ENCODE data around the gene DVL1. TPM values are rescaled to one million over a fixed set of nuclear protein-coding genes. Genes with fewer than 3 reads are reported as not detected.

Gene DVL1
- polyA plus RNA-seq, 3 donors, result 0.41 to 29.8 (median 0.55) TPM

GRCh38 chr1:1332031-1332755 is 17.0 kb downstream of the DVL1 start:
- H3K9ac ChIP-seq (ENCODE audit: insufficient read depth, low read length, poor library complexity, severe bottlenecking), result no peak overlapping the region
- H3K79me2 ChIP-seq (ENCODE audit: insufficient read depth, low read length), result no peaks in the 10 kb centered on the region
- Mint-ChIP-seq H3K36me3 (peaks cover 4 to 10% of the 10 kb centered on the region in 2 donors), H3K27me3 (ENCODE audit: low read depth in 3 of 3) (no peaks in the 10 kb centered on the region), H3K9me3 (peaks cover 0 to 3% (median 0%) of the 10 kb centered on the region in 7 donors), H3K4me1 (no peaks in the 10 kb centered on the region), H3K4me3 (no peak overlapping the region), H3K27ac (no peak overlapping the region)
- H3K4me1 ChIP-seq (ENCODE audit: control insufficient read depth in 1 of 2, insufficient read depth in 2 of 2, low read length in 2 of 2), result no peaks in the 10 kb centered on the region
- intact Hi-C loops (cut with micrococcal nuclease), result no loop called here
- no peak for DNase-seq
- no peak overlapping the region for H3K4me2 ChIP-seq (replicated peaks; ENCODE audit: extremely low read depth, low read length, poor library complexity, severe bottlenecking)
- TF ChIP-seq CTCF (IDR thresholded peaks at IDR 0.05), result no peak
- no peaks in the 10 kb centered on the region for H3K9me3 ChIP-seq (replicated peaks in 1 of 2; ENCODE audit: control insufficient read depth in 1 of 2, insufficient read depth in 1 of 2, low read length in 2 of 2)
- no peak overlapping the region for H2AFZ ChIP-seq (ENCODE audit: insufficient read depth, low read depth, low read length, poor library complexity, severe bottlenecking)
- no peak overlapping the region for H3K27ac ChIP-seq (ENCODE audit: low read depth in 1 of 2, low read length in 2 of 2)
- no peaks in the 10 kb centered on the region for H3K27me3 ChIP-seq (ENCODE audit: control insufficient read depth in 2 of 2, insufficient read depth in 2 of 2, low read length in 2 of 2)
- WGBS (ENCODE audit: insufficient coverage), result 94% methylated on average over 57 of the region's 57 CpGs
- H3K36me3 ChIP-seq (replicated peaks in 1 of 2; ENCODE audit: control insufficient read depth in 1 of 2, insufficient read depth in 2 of 2, low read length in 2 of 2), result peaks cover 6 to 14% of the 10 kb centered on the region in 2 donors
- H4K20me1 ChIP-seq (ENCODE audit: insufficient read depth, low read length), result no peaks in the 10 kb centered on the region
- H3K4me3 ChIP-seq (replicated peaks in 1 of 3; ENCODE audit: low read depth in 2 of 3, low read length in 3 of 3), result no peak overlapping the region

- Mint-ChIP-seq H3K27me3 (ENCODE audit: low read depth in 3 of 3) (no peaks in the 10 kb centered on the region), H3K9me3 (peaks cover 0 to 3% (median 0%) of the 10 kb centered on the region in 7 donors), H3K27ac (no peak within 1 kb of the TSS), H3K4me1 (no peaks in the 10 kb centered on the region), H3K4me3 (no peak within 1 kb of the TSS), H3K36me3 (peaks cover 4 to 15% of the 10 kb centered on the region in 2 donors)
- no peaks in the 10 kb centered on the region for H3K27me3 ChIP-seq (ENCODE audit: control insufficient read depth in 2 of 2, insufficient read depth in 2 of 2, low read length in 2 of 2)
- WGBS (ENCODE audit: insufficient coverage), result 82% methylated on average over 40 of the region's 41 CpGs
- intact Hi-C loops (cut with micrococcal nuclease), result no loop called here
- H3K36me3 ChIP-seq (replicated peaks in 1 of 2; ENCODE audit: control insufficient read depth in 1 of 2, insufficient read depth in 2 of 2, low read length in 2 of 2), result peaks cover 7 to 12% of the 10 kb centered on the region in 2 donors
- no peak within 1 kb of the TSS for H3K4me2 ChIP-seq (replicated peaks; ENCODE audit: extremely low read depth, low read length, poor library complexity, severe bottlenecking)
- peaks cover 2% of the 10 kb centered on the region for H4K20me1 ChIP-seq (ENCODE audit: insufficient read depth, low read length)
- no peak within 1 kb of the TSS for H3K9ac ChIP-seq (ENCODE audit: insufficient read depth, low read length, poor library complexity, severe bottlenecking)
- TF ChIP-seq CTCF (IDR thresholded peaks at IDR 0.05), result no peak
- H3K27ac ChIP-seq (ENCODE audit: low read depth in 1 of 2, low read length in 2 of 2), result no peak within 1 kb of the TSS
- peaks cover 0 to under 1% of the 10 kb centered on the region in 2 donors for H3K4me1 ChIP-seq (ENCODE audit: control insufficient read depth in 1 of 2, insufficient read depth in 2 of 2, low read length in 2 of 2)
- no peaks in the 10 kb centered on the region for H3K9me3 ChIP-seq (replicated peaks in 1 of 2; ENCODE audit: control insufficient read depth in 1 of 2, insufficient read depth in 1 of 2, low read length in 2 of 2)
- no peak within 1 kb of the TSS for H3K4me3 ChIP-seq (replicated peaks in 1 of 3; ENCODE audit: low read depth in 2 of 3, low read length in 3 of 3)
- DNase-seq, result no peak
- H2AFZ ChIP-seq (ENCODE audit: insufficient read depth, low read depth, low read length, poor library complexity, severe bottlenecking), result no peak within 1 kb of the TSS
- H3K79me2 ChIP-seq (ENCODE audit: insufficient read depth, low read length), result peaks cover 4% of the 10 kb centered on the region
Measured at GRCh38 chr1:1331068-1331965, 17.9 kb downstream of the DVL1 start, which contains the start of gene TAS1R3. Gene TAS1R3 (plus strand): TSS chr1:1331280. CDS start chr1:1331346, 66 bp downstream.

All from CD14-positive monocyte (primary cell).